Natural killer cell (primary cell): ENCODE data around the gene SRPK2. TPM values are rescaled to one million over a fixed set of nuclear protein-coding genes. Genes with fewer than 3 reads are reported as not detected.

Experiments used
- ATAC-seq, 3 donors: fragments of 150-1000 bp in 2 of 3; fragments of 200-7000 bp in 1 of 3; cut with Tn5 transposase; 1 replicate in 1 of 3; 2 replicates in 2 of 3; pipeline ENCODE4 v1.10.0; 2021; ENCODE audit warnings: mild to moderate bottlenecking in 2 of 3, moderate library complexity in 2 of 3
- DNase-seq, 2 donors: peaks; one replicate each; pipeline versions ENCODE4 v3.0.0 to v3.0.0-alpha.2; 2013 to 2021; ENCODE audit warnings: mixed read lengths in 1 of 2
- H3K27ac ChIP-seq: one replicate; pipeline ENCODE4 v1.5.1; 2013; ENCODE audit warnings: mild to moderate bottlenecking, low read length
- H3K27me3 ChIP-seq: one replicate; pipeline ENCODE4 v1.6.1; 2013; ENCODE audit warnings: low read length; ENCODE audit not compliant: control insufficient read depth, insufficient read depth
- H3K36me3 ChIP-seq: one replicate; pipeline ENCODE4 v1.6.1; 2013; ENCODE audit warnings: low read length; ENCODE audit not compliant: control insufficient read depth, insufficient read depth
- H3K4me1 ChIP-seq: one replicate; pipeline ENCODE4 v1.6.1; 2013; ENCODE audit warnings: low read length; ENCODE audit not compliant: control insufficient read depth, insufficient read depth
- H3K4me3 ChIP-seq: one replicate; pipeline ENCODE4 v1.5.1; 2013; ENCODE audit warnings: low read length
- H3K9me3 ChIP-seq: one replicate; pipeline ENCODE4 v1.6.1; 2013; ENCODE audit warnings: low read length; ENCODE audit not compliant: control insufficient read depth, insufficient read depth
- H3K27ac Mint-ChIP-seq, 2 donors: one replicate each; pipeline ENCODE4 v1.8.0; 2022; ENCODE audit warnings: mild to moderate bottlenecking in 2 of 2, mixed read lengths in 2 of 2, moderate library complexity in 1 of 2
- H3K27me3 Mint-ChIP-seq, 2 donors: one replicate each; pipeline ENCODE4 v1.8.0; 2022; ENCODE audit warnings: low read depth in 2 of 2, mixed read lengths in 2 of 2
- H3K36me3 Mint-ChIP-seq: one replicate; pipeline ENCODE4 v1.8.0; 2022; ENCODE audit warnings: mixed read lengths
- H3K4me1 Mint-ChIP-seq, 2 donors: one replicate each; pipeline ENCODE4 v1.8.0; 2022; ENCODE audit warnings: mixed read lengths in 2 of 2
- H3K4me3 Mint-ChIP-seq: one replicate; pipeline ENCODE4 v1.8.0; 2022; ENCODE audit warnings: mild to moderate bottlenecking, moderate library complexity, mixed read lengths
- H3K9me3 Mint-ChIP-seq, 2 donors: one replicate each; pipeline ENCODE4 v1.8.0; 2022; ENCODE audit warnings: mixed read lengths in 2 of 2
- CTCF ChIP-seq: fragments of 200-600 bp; IDR thresholded peaks from one replicate; pipeline ENCODE4 v1.8.0; 2022; ENCODE audit warnings: antibody characterized with exemption
- WGBS: methylation state at CpG from one replicate; pipeline ENCODE4 v1.1.7; 2013; ENCODE audit warnings: missing lambda C conversion rate; ENCODE audit not compliant: insufficient coverage; 5-methylcytosine and 5-hydroxymethylcytosine counted together
- intact Hi-C: fragments of 100-400 bp; cut with micrococcal nuclease; formaldehyde crosslinking; loops from one replicate; pipeline ENCODE4 v1.14.2; 2022
- total RNA-seq, 4 donors: library from RNA; stranded (reverse); fragments of 120-200 nt in 1 of 4; gene quantifications; one replicate each; pipeline versions ENCODE4 v1.2.3 to v1.2.4, GENCODE V29; 2013 to 2022

Gene SRPK2
- total RNA-seq, 3 donors from 2014 or later (not counting 1 experiment from before 2014, with no cell fraction given), result 103 to 121 (median 108) TPM

- Histone ChIP-seq H3K4me3 (no peak overlapping the region), H3K4me1 (no peaks in the 10 kb centered on the region), H3K27ac (no peak overlapping the region), H3K27me3 (no peaks in the 10 kb centered on the region), H3K36me3 (peaks cover 12% of the 10 kb centered on the region), H3K9me3 (no peaks in the 10 kb centered on the region)
- no peak overlapping the region for H3K4me3 Mint-ChIP-seq
- ATAC-seq (no peak), DNase-seq (no peak)
- peaks cover 17 to 33% of the 10 kb centered on the region in 2 donors for H3K4me1 Mint-ChIP-seq
- no peaks in the 10 kb centered on the region for H3K27me3 Mint-ChIP-seq
- intact Hi-C loops, result no loop called here
- no peaks in the 10 kb centered on the region for H3K36me3 Mint-ChIP-seq
- H3K9me3 Mint-ChIP-seq, result no peaks in the 10 kb centered on the region
- WGBS, result 97% methylated on average over 1 of the region's 2 CpGs
- no peak for TF ChIP-seq CTCF
- peak overlapping the region in 1 of 2 donors; percentile 17 for H3K27ac Mint-ChIP-seq
Observed at GRCh38 chr7:105156731-105157130, 232.0 kb downstream of the SRPK2 start.

GRCh38 chr7:105154084-105154483 lies 234.6 kb downstream of the SRPK2 start:
- no peaks in the 10 kb centered on the region for H3K9me3 ChIP-seq
- Mint-ChIP-seq H3K4me3 (no peak overlapping the region), H3K4me1 (peaks cover 35 to 50% of the 10 kb centered on the region in 2 donors), H3K27me3 (no peaks in the 10 kb centered on the region), H3K36me3 (no peaks in the 10 kb centered on the region), H3K9me3 (no peaks in the 10 kb centered on the region), H3K27ac (peak overlapping the region in 1 of 2 donors; percentile 70)
- intact Hi-C loops, result loop anchor here (5.0 kb wide), 1 partner anchor 183 kb away; no protein-coding TSS in a partner anchor
- DNase-seq, result no peak
- H3K4me1 ChIP-seq, result peaks cover 4% of the 10 kb centered on the region
- H3K36me3 ChIP-seq, result peaks cover 3% of the 10 kb centered on the region
- TF ChIP-seq CTCF, result no peak
- no peak for ATAC-seq
- no peak overlapping the region for H3K27ac ChIP-seq
- H3K27me3 ChIP-seq, result no peaks in the 10 kb centered on the region
- no peak overlapping the region for H3K4me3 ChIP-seq
- 55% methylated on average over 2 of the region's 2 CpGs for WGBS

GRCh38 chr7:105153531-105153930 lies 235.2 kb downstream of the SRPK2 start:
- peak overlapping the region; percentile 35 to 70 for H3K27ac Mint-ChIP-seq
- H3K27me3 Mint-ChIP-seq, result no peaks in the 10 kb centered on the region
- H3K4me3 Mint-ChIP-seq, result no peak overlapping the region
- WGBS, result 70% methylated on average over 6 of the region's 6 CpGs
- intact Hi-C loops, result loop anchor here (1.0 to 5.0 kb wide), 2 partner anchors 184 to 276 kb away; no protein-coding TSS in a partner anchor
- H3K9me3 Mint-ChIP-seq, result no peaks in the 10 kb centered on the region
- Histone ChIP-seq H3K27me3 (no peaks in the 10 kb centered on the region), H3K4me3 (no peak overlapping the region), H3K4me1 (peaks cover 4% of the 10 kb centered on the region), H3K27ac (no peak overlapping the region), H3K36me3 (peaks cover 3% of the 10 kb centered on the region), H3K9me3 (no peaks in the 10 kb centered on the region)
- no peaks in the 10 kb centered on the region for H3K36me3 Mint-ChIP-seq
- H3K4me1 Mint-ChIP-seq, result peaks cover 36 to 50% of the 10 kb centered on the region in 2 donors
- no peak for ATAC-seq
- TF ChIP-seq CTCF, result no peak
- DNase-seq, result no peak

- no peaks in the 10 kb centered on the region for H3K36me3 Mint-ChIP-seq
- no peak for ATAC-seq
- no peak overlapping the region for H3K27ac Mint-ChIP-seq
- peaks cover 4% of the 10 kb centered on the region for H3K4me1 ChIP-seq
- intact Hi-C loops, result loop anchor here (5.0 kb wide), 1 partner anchor 186 kb away; no protein-coding TSS in a partner anchor
- no peaks in the 10 kb centered on the region for H3K27me3 ChIP-seq
- no peak overlapping the region for H3K4me3 ChIP-seq
- no peak for DNase-seq
- no peaks in the 10 kb centered on the region for H3K9me3 ChIP-seq
- H3K4me3 Mint-ChIP-seq, result no peak overlapping the region
- H3K9me3 Mint-ChIP-seq, result no peaks in the 10 kb centered on the region
- no peak for TF ChIP-seq CTCF
- H3K4me1 Mint-ChIP-seq, result peaks cover 24 to 42% of the 10 kb centered on the region in 2 donors
- WGBS, result 100% methylated on average over 2 of the region's 3 CpGs
- no peaks in the 10 kb centered on the region for H3K27me3 Mint-ChIP-seq
- no peak overlapping the region for H3K27ac ChIP-seq
- peaks cover 7% of the 10 kb centered on the region for H3K36me3 ChIP-seq
Observed at GRCh38 chr7:105151152-105151551, 237.6 kb downstream of the SRPK2 start.
